LNCaP clone FGC (cell line): ENCODE measurements around the gene CILP.
A peak's percentile ranks its signal among the peaks of the same experiment; 100 is the strongest.

Experiments
- DNase-seq: peaks from one replicate; pipeline ENCODE4 v3.0.0-alpha.2; 2011; ENCODE audit warnings: low read depth
- H3K4me3 ChIP-seq: 2 replicates; pipeline ENCODE4 v1.5.1; 2011; ENCODE audit warnings: mild to moderate bottlenecking, low read depth, low read length, control low read depth
- CTCF ChIP-seq: IDR thresholded peaks from 2 replicates; pipeline ENCODE4 v1.5.1; 2012; ENCODE audit warnings: mild to moderate bottlenecking; ENCODE audit not compliant: control insufficient read depth, insufficient read depth; ENCODE audit errors: extremely low read depth

CILP gene

GRCh38 chr15:65171428-65171827 is 39.8 kb downstream of the CILP start:
- DNase-seq, result peak; percentile 80
- no peak for TF ChIP-seq CTCF
- H3K4me3 ChIP-seq, result no peak overlapping the region

- H3K4me3 ChIP-seq, result no peak overlapping the region
- TF ChIP-seq CTCF, result no peak
- DNase-seq, result no peak
These were observed 45.4 kb downstream of the CILP start for GRCh38 chr15:65165875-65166274.

- no peak for TF ChIP-seq CTCF
- no peak overlapping the region for H3K4me3 ChIP-seq
- no peak for DNase-seq
These were observed 47.1 kb downstream of the CILP start for GRCh38 chr15:65164139-65164538.

- no peak for TF ChIP-seq CTCF
- no peak for DNase-seq
These were observed 48.2 kb downstream of the CILP start for GRCh38 chr15:65163041-65163440.

GRCh38 chr15:65156692-65157091 is 54.6 kb downstream of the CILP start:
- no peak for TF ChIP-seq CTCF
- H3K4me3 ChIP-seq, result no peak overlapping the region
- no peak for DNase-seq

More at GRCh38 chr15:65163041-65163440, 48.2 kb downstream of the CILP start:
- H3K4me3 ChIP-seq, result no peak overlapping the region

GRCh38 chr15:65154720-65155119 is 56.6 kb downstream of the CILP start:
- TF ChIP-seq CTCF, result no peak
- DNase-seq, result no peak
- H3K4me3 ChIP-seq, result no peak overlapping the region

- no peak for TF ChIP-seq CTCF
- DNase-seq, result no peak
- H3K4me3 ChIP-seq, result no peak overlapping the region
These were observed 63.4 kb downstream of the CILP start for GRCh38 chr15:65147902-65148301.
